Breast epithelium (tissue), 3 donors: ENCODE measurements around the gene CHM.
A peak's percentile ranks its signal among the peaks of the same experiment; 100 is the strongest.

Experiments used
- POLR2A ChIP-seq: fragments of 450-650 bp; IDR thresholded peaks from one replicate; pipeline ENCODE4 v1.6.1; 2016; ENCODE audit warnings: antibody characterized with exemption, mild to moderate bottlenecking, moderate library complexity
- POLR2AphosphoS5 ChIP-seq, 3 donors: sonication (generic); formaldehyde crosslinking; IDR thresholded peaks; one replicate each; pipeline ENCODE4 v1.6.1; 2017; ENCODE audit warnings: antibody characterized with exemption in 3 of 3
- TF ChIP-seq, protein P1 (sequence below), 3 donors: fragments of 450-650 bp; IDR thresholded peaks; one replicate each; pipeline ENCODE4 v1.5.1; 2016 to 2017; ENCODE audit warnings: antibody characterized with exemption in 3 of 3, mild to moderate bottlenecking in 3 of 3, moderate library complexity in 3 of 3

- TF ChIP-seq, protein P1, sequence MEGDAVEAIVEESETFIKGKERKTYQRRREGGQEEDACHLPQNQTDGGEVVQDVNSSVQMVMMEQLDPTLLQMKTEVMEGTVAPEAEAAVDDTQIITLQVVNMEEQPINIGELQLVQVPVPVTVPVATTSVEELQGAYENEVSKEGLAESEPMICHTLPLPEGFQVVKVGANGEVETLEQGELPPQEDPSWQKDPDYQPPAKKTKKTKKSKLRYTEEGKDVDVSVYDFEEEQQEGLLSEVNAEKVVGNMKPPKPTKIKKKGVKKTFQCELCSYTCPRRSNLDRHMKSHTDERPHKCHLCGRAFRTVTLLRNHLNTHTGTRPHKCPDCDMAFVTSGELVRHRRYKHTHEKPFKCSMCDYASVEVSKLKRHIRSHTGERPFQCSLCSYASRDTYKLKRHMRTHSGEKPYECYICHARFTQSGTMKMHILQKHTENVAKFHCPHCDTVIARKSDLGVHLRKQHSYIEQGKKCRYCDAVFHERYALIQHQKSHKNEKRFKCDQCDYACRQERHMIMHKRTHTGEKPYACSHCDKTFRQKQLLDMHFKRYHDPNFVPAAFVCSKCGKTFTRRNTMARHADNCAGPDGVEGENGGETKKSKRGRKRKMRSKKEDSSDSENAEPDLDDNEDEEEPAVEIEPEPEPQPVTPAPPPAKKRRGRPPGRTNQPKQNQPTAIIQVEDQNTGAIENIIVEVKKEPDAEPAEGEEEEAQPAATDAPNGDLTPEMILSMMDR (IDR thresholded peaks at IDR 0.05), result no peak
- TF ChIP-seq POLR2AphosphoS5 (IDR thresholded peaks at IDR 0.05) (peak; percentile 41 to 93 (median 78)), POLR2A (no peak)
These were observed at the start of gene CHM for GRCh38 chrX:86047174-86047935.
